ENCODE measurements around the gene PAK6. TPM values are rescaled to one million over a fixed set of nuclear protein-coding genes. Genes with fewer than 3 reads are reported as not detected.

PAK6 gene
- total RNA-seq, 1 donor from 2014 or later = 13.2 TPM

DNA sequence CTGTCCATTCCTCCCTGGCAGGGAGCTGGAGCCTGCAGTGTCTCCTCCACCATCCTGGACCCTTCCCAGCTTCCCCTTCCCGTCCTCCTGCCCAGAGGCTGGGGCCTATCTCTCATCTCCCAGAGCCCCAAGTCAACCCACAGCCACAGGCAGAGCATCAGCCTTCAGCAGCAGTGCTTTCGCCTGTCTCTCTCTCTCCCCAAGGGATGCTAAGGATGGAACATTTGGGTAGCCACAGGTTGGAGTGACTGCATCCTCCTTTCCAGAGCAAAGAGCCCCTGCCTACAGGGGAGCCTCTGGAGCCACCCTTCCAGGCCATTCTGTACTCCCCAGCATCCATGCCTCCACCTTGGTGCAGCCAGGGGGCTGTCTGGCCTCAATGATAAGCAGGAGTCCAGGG, 64.7 kb downstream of the PAK6 start:
- peaks cover 28% of the 10 kb centered on the region for H3K27me3 Mint-ChIP-seq
- TF ChIP-seq, protein P1, sequence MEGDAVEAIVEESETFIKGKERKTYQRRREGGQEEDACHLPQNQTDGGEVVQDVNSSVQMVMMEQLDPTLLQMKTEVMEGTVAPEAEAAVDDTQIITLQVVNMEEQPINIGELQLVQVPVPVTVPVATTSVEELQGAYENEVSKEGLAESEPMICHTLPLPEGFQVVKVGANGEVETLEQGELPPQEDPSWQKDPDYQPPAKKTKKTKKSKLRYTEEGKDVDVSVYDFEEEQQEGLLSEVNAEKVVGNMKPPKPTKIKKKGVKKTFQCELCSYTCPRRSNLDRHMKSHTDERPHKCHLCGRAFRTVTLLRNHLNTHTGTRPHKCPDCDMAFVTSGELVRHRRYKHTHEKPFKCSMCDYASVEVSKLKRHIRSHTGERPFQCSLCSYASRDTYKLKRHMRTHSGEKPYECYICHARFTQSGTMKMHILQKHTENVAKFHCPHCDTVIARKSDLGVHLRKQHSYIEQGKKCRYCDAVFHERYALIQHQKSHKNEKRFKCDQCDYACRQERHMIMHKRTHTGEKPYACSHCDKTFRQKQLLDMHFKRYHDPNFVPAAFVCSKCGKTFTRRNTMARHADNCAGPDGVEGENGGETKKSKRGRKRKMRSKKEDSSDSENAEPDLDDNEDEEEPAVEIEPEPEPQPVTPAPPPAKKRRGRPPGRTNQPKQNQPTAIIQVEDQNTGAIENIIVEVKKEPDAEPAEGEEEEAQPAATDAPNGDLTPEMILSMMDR (IDR thresholded peaks at IDR 0.05; ENCODE audit: unreplicated experiment) = no peak
- no peaks in the 10 kb centered on the region for H3K36me3 Mint-ChIP-seq (ENCODE audit: insufficient read depth)
- H3K4me3 Mint-ChIP-seq (ENCODE audit: low read depth) = no peak overlapping the region
- H3K4me1 Mint-ChIP-seq (ENCODE audit: low read depth) = peaks cover 2% of the 10 kb centered on the region
- H3K9me3 Mint-ChIP-seq (ENCODE audit: low read depth) = peaks cover 3% of the 10 kb centered on the region
- no peak overlapping the region for H3K27ac Mint-ChIP-seq
- no peak for DNase-seq (ENCODE audit: low spot score, unreplicated experiment)

DNA sequence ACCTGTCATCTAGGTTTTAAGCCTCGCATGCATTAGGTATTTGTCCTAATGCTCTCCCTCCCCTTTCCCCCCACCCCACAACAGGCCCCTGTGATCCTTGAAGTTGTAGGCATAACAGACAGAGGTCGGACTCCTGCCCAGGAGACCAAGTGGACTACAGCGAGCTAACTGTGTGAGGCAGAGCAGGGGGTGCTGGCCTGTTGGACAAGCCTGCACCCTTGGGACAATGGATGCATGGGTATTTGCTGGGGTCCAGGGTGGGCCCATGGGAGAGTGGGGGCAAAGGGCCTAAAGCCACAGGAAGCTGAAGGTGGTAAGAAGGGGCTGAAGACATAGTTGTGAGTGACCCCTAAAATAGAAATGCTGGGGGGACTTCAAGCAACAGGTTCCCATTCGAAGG, 66.4 kb downstream of the PAK6 start:
- DNase-seq (ENCODE audit: low spot score, unreplicated experiment) = no peak
- no peaks in the 10 kb centered on the region for H3K36me3 Mint-ChIP-seq (ENCODE audit: insufficient read depth)
- H3K9me3 Mint-ChIP-seq (ENCODE audit: low read depth) = no peaks in the 10 kb centered on the region
- H3K27ac Mint-ChIP-seq = no peak overlapping the region
- peaks cover 31% of the 10 kb centered on the region for H3K27me3 Mint-ChIP-seq
- peaks cover 4% of the 10 kb centered on the region for H3K4me1 Mint-ChIP-seq (ENCODE audit: low read depth)
- TF ChIP-seq, protein P1 (IDR thresholded peaks at IDR 0.05; ENCODE audit: unreplicated experiment) = no peak
- no peak overlapping the region for H3K4me3 Mint-ChIP-seq (ENCODE audit: low read depth)

DNA sequence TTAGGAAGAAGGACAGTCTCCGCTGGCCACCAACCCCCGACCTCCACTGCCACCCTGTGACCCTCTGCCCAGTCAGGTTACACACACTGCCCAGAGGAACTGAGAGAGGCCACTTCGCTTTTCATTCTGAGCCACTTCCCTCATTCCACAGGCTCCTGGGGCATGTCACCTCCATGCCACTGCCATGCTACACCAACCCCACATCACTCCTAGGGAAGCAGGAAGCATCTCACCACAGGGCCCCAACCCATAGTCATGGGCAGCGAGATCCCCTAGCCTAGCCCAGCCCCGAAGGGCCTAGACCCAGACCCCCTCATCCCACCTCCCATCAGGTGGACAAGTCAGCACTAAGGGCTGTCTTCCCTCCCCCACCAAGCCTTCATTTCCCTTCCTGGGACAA, 67.5 kb downstream of the PAK6 start:
- Mint-ChIP-seq H3K4me3 (ENCODE audit: low read depth) (no peak overlapping the region), H3K27me3 (peaks cover 38% of the 10 kb centered on the region), H3K9me3 (ENCODE audit: low read depth) (no peaks in the 10 kb centered on the region), H3K4me1 (ENCODE audit: low read depth) (peaks cover 3% of the 10 kb centered on the region), H3K27ac (no peak overlapping the region), H3K36me3 (ENCODE audit: insufficient read depth) (no peaks in the 10 kb centered on the region)
- TF ChIP-seq, protein P1 (IDR thresholded peaks at IDR 0.05; ENCODE audit: unreplicated experiment) = no peak
- no peak for DNase-seq (ENCODE audit: low spot score, unreplicated experiment)

DNA sequence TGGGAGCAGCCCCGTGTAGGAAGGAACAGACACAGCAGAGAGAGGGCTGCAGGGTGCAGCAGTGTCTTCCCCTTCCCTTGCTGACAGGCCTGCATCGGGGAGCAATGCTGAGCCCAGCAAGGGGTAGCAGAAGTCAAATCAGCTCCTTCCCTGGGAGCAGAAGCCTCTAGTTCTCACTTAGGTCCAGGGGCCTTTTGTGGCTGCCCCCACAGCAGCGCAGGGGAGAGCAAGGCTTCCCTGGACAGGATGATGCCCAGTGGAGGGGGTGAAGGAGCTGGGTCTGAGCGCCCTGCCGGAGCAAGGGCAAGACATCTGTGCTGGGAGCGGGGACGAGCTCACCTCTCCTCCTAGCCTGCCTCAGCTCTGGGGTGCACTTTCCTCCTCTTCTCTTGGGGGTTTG, 68.0 kb downstream of the PAK6 start:
- Mint-ChIP-seq H3K9me3 (ENCODE audit: low read depth) (no peaks in the 10 kb centered on the region), H3K27ac (no peak overlapping the region)

DNA sequence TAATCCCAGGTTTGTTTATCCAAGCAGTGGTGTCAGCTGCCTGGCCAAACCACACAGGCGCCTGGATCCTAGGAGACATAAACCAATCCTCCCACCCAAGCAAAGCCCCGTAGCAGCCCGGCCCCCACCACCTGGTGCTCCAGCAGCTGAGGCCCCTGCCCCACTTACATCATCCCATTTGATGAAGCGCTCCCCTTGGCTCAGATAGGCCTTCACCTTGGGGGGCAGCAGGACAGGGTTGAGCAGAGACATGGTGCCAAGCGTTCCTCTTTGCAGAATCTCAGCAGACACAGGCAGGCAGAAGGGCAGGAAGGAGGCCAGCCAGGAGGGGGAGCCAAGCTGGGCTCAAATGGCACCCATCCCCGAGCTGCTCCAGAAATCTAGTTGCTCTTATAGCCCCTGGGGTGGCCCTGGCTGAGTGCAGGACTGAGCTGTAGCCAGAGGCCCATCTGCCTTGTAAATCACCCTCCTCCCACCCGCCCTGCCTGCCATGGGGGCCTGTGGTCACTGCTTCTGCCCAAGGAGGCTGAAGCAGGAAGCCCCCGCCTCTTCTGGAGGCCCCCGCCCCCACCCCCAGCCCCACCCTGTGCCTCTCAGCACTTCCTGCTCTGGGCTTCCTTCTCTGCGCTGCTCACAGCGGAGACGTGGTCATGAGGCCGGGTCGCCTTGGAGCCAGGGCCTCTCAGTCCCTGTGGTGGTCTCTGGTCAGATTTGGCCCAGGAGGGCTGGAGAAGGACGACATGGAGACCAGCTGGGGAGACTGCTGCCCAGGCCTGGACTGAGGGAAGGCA, 68.8 kb downstream of the PAK6 start, which contains the start of gene PLCB2:
Gene PLCB2, minus strand, starts transcription at position 515 of the 791 bp plus-strand sequence. Its CDS starts 263 bp downstream, at position 252.
- Mint-ChIP-seq H3K36me3 (ENCODE audit: insufficient read depth) (no peaks in the 10 kb centered on the region), H3K4me3 (ENCODE audit: low read depth) (no peak within 1 kb of the TSS), H3K27ac (no peak within 1 kb of the TSS), H3K4me1 (ENCODE audit: low read depth) (peaks cover 1% of the 10 kb centered on the region), H3K27me3 (peaks cover 48% of the 10 kb centered on the region), H3K9me3 (ENCODE audit: low read depth) (no peaks in the 10 kb centered on the region)
- TF ChIP-seq, protein P1 (IDR thresholded peaks at IDR 0.05; ENCODE audit: unreplicated experiment) = peak; percentile 17
- no peak for DNase-seq (ENCODE audit: low spot score, unreplicated experiment)

More for the DNA sequence above, 68.0 kb downstream of the PAK6 start:
- DNase-seq (ENCODE audit: low spot score, unreplicated experiment) = no peak
- Mint-ChIP-seq H3K36me3 (ENCODE audit: insufficient read depth) (no peaks in the 10 kb centered on the region), H3K4me3 (ENCODE audit: low read depth) (no peak overlapping the region), H3K27me3 (peaks cover 41% of the 10 kb centered on the region), H3K4me1 (ENCODE audit: low read depth) (peaks cover 1% of the 10 kb centered on the region)
- TF ChIP-seq, protein P1 (IDR thresholded peaks at IDR 0.05; ENCODE audit: unreplicated experiment) = no peak

Data from progenitor cell of endocrine pancreas (in vitro differentiated cells).